Measurements from ENCODE around the gene CHAD. TPM values are rescaled to one million over a fixed set of nuclear protein-coding genes. Genes with fewer than 3 reads are reported as not detected.

The CHAD gene
- total RNA-seq, 1 donor from 2014 or later: 0.12 TPM

- Mint-ChIP-seq H3K9me3 (ENCODE audit: low read depth) (no peaks in the 10 kb centered on the region), H3K27ac (ENCODE audit: unreplicated experiment) (no peak overlapping the region), H3K4me1 (ENCODE audit: low read depth) (no peaks in the 10 kb centered on the region), H3K36me3 (ENCODE audit: low read depth) (peaks cover 2% of the 10 kb centered on the region), H3K4me3 (ENCODE audit: unreplicated experiment) (no peak overlapping the region), H3K27me3 (ENCODE audit: low read depth) (no peaks in the 10 kb centered on the region)
- TF ChIP-seq CTCF (IDR thresholded peaks at IDR 0.05): no peak
- DNase-seq (ENCODE audit: low spot score): no peak
Measured at GRCh38 chr17:50457621-50458020, 11.1 kb downstream of the CHAD start.

- no peak for TF ChIP-seq CTCF (IDR thresholded peaks at IDR 0.05)
- H3K4me3 Mint-ChIP-seq (ENCODE audit: unreplicated experiment): no peak overlapping the region
- DNase-seq (ENCODE audit: low spot score): no peak
- H3K4me1 Mint-ChIP-seq (ENCODE audit: low read depth): no peaks in the 10 kb centered on the region
- peaks cover 2% of the 10 kb centered on the region for H3K36me3 Mint-ChIP-seq (ENCODE audit: low read depth)
- H3K9me3 Mint-ChIP-seq (ENCODE audit: low read depth): no peaks in the 10 kb centered on the region
- no peaks in the 10 kb centered on the region for H3K27me3 Mint-ChIP-seq (ENCODE audit: low read depth)
- no peak overlapping the region for H3K27ac Mint-ChIP-seq (ENCODE audit: unreplicated experiment)
Measured at GRCh38 chr17:50453901-50454300, 14.8 kb downstream of the CHAD start.

GRCh38 chr17:50452630-50453300 is 15.9 kb downstream of the CHAD start:
- Mint-ChIP-seq H3K36me3 (ENCODE audit: low read depth) (peaks cover 2% of the 10 kb centered on the region), H3K27me3 (ENCODE audit: low read depth) (no peaks in the 10 kb centered on the region), H3K9me3 (ENCODE audit: low read depth) (no peaks in the 10 kb centered on the region), H3K4me1 (ENCODE audit: low read depth) (no peaks in the 10 kb centered on the region), H3K27ac (ENCODE audit: unreplicated experiment) (no peak overlapping the region), H3K4me3 (ENCODE audit: unreplicated experiment) (no peak overlapping the region)
- TF ChIP-seq CTCF (IDR thresholded peaks at IDR 0.05): no peak
- DNase-seq (ENCODE audit: low spot score): no peak

GRCh38 chr17:50451943-50452629 is 16.6 kb downstream of the CHAD start:
- H3K9me3 Mint-ChIP-seq (ENCODE audit: low read depth): no peaks in the 10 kb centered on the region
- H3K4me3 Mint-ChIP-seq (ENCODE audit: unreplicated experiment): no peak overlapping the region
- peaks cover 2% of the 10 kb centered on the region for H3K36me3 Mint-ChIP-seq (ENCODE audit: low read depth)
- H3K27me3 Mint-ChIP-seq (ENCODE audit: low read depth): no peaks in the 10 kb centered on the region
- no peak overlapping the region for H3K27ac Mint-ChIP-seq (ENCODE audit: unreplicated experiment)
- no peaks in the 10 kb centered on the region for H3K4me1 Mint-ChIP-seq (ENCODE audit: low read depth)
- DNase-seq (ENCODE audit: low spot score): no peak
- no peak for TF ChIP-seq CTCF (IDR thresholded peaks at IDR 0.05)

GRCh38 chr17:50448643-50449042 is 20.0 kb downstream of the CHAD start:
- Mint-ChIP-seq H3K9me3 (ENCODE audit: low read depth) (no peaks in the 10 kb centered on the region), H3K36me3 (ENCODE audit: low read depth) (peaks cover 2% of the 10 kb centered on the region), H3K27ac (ENCODE audit: unreplicated experiment) (no peak overlapping the region), H3K4me3 (ENCODE audit: unreplicated experiment) (no peak overlapping the region), H3K4me1 (ENCODE audit: low read depth) (peaks cover 3% of the 10 kb centered on the region), H3K27me3 (ENCODE audit: low read depth) (no peaks in the 10 kb centered on the region)
- DNase-seq (ENCODE audit: low spot score): no peak
- TF ChIP-seq CTCF (IDR thresholded peaks at IDR 0.05): no peak
